COLO668 (cell line): ENCODE results near the gene TSHZ2.

Experiments used
- DNase-seq: peaks from one replicate; lab custom pipeline; 2025; ENCODE audit not compliant: unreplicated experiment; lab: John Stamatoyannopoulos, UW

The TSHZ2 gene

DNA sequence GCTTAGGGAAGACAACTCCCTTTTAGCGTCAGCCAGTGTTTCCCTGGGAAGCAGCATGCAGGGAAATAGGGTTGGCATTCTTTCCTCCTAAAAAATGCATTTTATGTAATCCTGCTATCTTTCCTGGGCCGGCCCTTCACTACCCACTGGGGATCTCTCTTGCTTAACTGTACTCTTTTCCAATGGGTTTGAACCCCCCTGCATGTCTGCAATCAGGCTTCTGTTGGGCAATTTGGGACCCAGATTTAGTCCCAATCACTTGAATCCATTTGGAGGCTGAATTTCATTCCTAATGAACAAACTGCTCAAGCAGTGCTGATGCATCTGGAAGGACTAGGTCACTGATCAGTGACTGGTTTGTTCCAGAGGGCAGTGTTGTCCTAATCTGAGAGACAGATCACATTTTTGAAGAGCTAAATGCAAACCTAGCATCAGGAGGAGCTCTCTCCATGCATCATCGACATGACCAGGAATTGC, 152.0 kb downstream of the TSHZ2 start:
- DNase-seq, result no peak

DNA sequence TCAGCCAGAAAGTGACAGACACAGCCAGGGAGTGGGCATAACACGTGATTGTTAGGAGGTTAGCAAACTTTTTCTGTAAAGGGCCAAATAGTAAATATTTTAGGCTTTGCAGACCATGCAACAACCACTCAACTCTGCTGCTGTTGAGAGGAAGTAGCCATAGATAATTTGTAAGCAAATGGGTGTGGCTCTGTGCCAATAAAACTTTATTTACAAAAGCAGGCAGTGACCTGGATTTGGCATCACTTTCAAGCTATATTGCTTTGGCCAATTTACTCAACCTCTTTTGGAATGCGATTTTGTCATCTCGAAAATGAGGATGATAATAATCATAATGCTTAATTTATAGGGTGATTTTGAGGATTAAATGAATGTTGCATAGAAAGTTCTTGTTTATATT, 152.6 kb downstream of the TSHZ2 start:
- no peak for DNase-seq

DNA sequence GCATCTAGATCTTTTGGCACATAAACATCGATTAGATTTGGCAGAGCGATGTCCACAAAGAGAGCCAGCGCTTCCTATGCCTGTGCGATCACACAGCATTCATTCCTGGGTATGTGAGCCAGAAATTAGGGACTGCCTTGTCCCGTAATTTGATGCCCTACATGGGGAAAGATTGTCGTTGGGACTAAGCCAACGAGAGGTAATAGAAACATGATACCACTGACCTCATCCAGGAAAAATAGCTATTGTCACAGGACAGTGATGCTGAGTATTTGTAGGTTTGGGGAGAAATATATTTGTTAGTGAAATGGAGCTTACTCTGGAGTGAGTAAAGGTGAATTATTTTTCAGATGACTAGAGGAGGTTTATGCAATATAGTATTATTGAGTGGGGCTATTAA, 154.0 kb downstream of the TSHZ2 start:
- DNase-seq, result peak; percentile 31

DNA sequence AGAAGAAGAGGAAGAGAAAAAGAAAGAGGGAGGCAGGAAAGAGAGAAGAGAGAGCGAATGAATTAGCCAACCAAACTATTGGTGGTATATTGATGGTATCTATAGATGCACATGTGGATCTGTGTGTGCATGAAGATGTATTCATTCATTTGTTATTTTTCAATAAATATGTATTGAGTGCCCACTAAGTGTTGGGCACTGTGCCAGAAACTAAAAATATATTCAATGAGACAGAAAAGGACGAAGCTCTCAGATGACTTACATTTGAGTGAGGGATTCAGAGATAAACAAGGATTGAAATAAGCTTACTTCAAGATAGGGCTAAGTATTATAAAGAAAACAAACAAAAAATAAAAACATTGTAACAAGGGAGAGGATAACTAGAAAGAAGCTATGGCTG, 154.9 kb downstream of the TSHZ2 start:
- DNase-seq, result no peak

DNA sequence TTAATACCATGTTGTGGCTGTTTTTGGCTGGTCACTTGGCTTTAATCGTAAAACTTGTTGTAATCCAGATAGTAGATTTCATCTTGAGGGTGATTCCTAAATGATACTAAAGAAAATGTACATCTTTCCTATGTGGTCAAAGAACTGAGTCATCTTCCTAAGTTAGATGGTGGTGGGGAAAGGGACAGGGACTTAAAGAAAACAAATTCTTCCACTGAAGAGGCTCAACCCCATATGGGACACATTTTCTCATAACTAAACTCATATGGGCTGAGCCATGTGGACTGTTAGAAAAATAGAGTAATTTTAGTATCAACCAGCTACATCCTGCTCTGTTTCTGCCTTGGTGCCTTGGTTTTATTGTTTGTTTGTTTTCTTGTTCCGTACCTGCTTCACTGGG, 155.8 kb downstream of the TSHZ2 start:
- DNase-seq, result no peak

DNA sequence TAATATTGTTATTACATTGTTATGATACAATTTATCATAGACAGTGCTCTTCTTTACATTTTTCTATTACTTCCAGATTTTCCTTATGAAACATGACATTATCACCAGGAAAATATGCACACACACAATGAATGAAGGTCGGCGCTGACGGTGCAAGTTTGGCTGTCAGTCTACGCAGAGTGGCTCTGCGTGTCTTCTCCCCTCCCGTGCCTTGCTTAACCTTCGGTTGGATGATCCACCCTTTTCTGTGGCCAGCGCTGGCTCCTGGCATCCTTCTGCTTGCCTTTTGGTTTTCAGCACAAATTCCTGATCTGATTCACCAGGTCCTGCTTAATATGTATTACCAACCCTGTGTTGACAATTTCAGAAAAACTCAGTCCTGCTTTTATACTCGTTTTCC, 157.4 kb downstream of the TSHZ2 start:
- no peak for DNase-seq

DNA sequence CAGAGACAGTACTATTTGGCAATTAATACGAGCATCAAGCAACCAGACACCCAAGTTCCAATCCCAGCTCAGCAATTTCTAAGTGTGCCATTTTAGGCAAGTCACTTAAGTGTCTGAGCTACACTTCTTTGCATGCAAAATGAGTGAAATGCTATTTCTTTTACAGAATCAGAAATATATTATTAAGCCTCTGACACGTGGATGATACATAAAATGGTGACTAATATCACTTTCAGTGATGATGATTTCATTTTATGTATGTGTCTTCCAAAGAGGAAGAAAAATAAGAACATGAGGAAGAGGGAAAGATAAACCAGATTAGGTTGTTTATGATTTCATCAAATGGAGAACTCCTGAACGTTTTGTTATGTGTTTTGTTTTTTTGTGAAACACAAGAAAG, 158.6 kb downstream of the TSHZ2 start:
- DNase-seq, result no peak

DNA sequence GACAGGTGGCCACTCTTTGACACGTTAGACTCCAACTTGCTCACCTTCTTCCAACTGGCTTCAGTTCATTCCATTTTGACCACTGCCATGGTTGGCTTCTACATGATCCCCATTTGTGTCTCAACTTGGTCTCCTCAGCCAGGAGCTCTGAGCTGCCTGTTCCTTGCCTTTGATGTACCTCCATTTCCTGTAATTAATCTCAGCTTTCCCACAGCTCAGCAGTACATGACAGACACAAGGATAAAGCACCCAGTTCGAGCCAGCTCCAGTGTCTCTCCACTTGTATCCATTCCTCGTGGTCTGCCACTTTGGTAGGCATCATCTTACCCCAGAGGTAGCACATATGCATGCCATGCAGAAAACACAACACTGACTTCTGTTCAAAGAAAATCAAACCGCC, 161.0 kb downstream of the TSHZ2 start:
- no peak for DNase-seq

DNA sequence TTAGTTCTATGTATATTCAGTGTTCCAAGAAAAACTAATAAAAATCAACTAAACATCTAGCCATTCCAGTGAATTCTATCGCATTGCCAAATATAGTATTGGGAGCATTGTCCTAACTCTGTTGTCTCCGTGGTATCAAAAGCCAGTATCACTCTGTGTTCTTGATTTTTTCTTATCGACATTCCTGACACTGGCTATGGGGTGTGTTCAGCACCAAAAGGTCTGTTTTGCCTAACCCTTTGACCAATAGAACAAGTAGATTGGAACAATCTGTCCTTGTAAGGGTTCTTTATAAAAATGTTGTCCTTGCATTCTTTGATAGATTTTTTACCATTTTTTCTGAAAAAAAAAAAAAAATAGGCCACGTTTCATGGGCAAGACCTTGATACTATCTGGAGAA, 161.5 kb downstream of the TSHZ2 start:
- no peak for DNase-seq

DNA sequence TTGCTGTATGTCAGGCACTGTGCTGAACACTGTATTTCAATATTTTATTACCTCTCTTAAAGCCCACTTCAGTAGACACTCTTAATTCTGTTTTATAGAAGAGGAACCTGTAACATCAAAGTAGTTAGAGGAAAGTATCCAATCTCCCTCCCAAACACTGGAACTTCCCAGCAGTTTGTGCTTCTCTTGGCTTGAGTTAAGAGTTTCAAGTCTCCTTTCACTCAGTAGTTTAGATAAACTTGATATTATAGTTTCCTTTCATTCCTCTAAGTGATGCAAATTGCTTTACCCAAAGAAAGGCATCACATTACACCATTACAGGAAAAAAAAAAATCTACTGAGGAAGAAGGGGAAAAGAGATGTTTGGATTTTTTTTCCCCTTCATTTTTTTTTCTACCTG, 164.3 kb downstream of the TSHZ2 start:
- no peak for DNase-seq

DNA sequence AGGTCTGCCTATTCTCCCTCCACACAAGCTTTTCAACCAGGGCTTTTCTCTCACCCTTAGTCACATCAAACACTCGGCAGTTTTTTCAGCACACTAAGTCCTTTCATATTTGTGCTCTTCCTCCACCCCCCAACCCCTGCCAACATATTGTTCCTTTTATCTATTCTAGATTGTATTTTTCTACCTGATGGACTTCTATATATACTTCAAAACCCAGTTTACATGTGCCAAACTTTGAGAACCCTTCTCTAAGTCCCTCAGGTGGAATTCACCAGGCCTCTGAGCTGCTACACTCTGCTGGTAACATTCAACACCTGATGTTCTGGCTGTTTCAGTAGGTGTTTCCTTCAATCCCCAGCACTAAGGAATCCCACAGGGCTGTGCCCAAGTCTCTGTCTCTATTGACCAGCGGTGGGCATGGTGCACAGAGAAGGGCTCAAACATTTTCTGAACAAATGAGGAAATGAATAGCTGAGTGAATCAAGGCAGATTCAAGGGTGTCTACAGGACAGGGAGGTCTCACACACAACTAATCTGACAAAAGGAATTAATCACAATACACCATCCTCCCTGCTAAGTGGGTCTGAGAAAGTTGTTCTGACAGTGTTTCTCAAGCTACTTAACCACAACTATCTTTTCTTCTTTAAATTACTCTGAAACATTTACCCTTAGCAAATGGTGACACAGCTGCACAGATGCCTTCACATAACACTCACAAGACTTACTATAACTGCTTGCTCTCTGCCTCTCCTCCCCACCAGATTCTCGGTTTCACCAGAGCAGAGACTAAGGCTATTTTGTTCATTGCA, 166.5 kb downstream of the TSHZ2 start:
- no peak for DNase-seq

DNA sequence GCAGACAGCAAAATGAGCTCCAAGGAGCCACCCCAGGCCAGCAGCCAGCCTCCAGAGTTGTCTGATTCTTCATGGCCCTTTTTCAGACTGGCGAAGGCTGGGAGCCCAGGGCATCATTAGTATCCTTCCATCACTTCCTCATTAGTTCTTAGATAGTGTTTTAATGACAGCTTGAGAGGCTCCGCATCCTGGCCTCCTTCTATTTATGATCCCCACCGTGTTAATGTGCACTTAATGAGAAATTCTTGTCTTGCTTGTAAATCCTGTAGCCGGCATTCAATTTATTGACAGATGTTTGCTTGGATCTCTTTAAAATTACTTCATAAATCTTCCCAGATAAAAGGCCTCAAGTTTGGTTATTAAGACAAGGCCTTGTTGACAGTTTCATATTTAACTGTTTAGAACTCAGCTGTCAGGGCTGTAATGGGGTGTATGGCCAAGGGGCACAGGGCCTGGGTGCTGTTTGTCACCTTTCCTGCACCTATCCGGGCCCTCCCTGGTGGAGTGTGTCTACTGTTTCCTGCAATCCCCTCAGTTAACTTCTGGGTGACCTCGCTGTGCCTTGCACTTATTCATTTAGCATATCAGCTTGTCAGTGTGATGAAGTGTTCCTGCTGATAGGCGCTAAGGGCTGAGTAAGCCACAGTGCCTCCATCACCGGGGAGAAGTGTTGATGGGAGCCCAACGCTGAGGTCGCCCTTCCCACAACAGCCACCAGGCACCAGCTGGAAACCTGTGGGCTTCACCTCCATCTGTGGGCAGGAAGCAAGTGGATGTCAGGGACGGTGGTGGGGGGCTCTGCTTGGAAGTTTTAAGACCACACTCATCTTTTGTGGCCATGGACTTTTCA, 169.3 kb downstream of the TSHZ2 start:
- no peak for DNase-seq

DNA sequence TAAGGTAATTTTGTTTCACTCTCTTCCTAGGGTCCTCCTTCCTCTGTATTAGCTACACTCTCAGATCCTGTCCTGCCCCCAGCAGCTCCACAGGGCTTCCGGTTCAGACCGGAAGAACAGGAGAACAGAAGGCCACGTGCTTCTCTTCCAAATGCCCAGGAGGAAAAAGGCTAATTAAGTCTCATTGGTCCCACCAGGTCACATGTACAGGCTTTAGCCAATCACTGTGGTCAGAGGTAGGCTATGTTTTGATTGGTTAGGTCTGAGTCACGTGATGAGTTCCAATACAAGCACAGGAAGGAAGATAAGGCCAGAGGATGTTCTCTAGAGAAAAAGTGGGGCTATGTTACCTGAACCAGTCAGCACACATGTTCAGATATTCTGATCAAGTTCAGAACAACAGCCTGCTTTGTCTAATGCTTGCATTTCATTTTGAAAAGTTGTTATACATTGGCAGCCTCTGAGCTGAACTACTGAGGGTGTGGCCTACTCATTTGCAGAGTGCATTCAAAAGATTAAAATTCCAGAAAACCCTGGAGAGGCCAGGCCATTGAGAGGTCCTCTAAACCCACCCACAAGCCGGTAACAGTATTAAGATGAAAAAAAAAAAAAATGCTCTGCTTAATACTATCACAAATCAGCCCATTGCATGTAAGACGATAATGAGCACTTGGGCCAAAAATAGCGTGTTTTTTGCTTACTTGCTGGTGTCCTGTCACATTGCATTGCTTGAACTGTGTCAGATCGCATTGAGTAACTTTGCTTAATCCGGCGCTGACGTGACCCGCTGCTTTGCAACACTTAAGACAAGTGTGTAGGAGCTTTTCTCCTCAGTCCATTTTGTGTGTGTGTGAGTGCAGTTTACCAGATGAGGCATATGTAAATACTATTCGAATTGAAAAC, 170.3 kb downstream of the TSHZ2 start:
- no peak for DNase-seq

DNA sequence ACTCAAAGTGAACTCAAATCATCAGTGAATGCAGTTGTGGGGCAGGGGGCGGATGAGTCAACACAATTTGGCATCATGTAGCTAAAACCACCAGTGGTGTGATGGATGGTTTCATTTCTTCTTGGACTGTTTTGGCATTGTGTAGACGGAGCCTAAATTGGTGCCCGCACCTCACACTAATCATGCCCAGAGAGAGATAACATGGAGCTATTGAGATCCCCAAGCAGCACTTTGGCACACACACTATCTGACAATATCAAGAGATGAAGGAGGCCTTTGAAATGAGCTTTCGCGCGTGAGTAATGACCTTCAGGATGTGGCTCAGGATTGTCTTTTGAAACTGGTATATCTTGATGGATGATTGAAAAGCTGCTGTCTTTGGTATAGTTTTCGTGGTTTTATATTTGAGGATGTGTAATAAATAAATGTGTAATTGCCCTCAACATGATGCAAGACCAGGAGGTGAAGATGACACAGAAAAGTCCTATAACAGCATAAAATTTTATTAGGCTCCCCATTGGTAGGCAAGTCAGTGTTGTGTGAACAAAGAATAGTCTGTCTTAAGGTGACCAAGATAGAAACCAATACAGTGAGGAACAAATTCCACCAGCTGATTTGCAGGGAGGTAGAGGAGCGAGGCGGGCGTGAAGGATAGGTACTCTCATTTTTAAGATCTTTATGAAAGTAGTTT, 174.2 kb downstream of the TSHZ2 start:
- no peak for DNase-seq

DNA sequence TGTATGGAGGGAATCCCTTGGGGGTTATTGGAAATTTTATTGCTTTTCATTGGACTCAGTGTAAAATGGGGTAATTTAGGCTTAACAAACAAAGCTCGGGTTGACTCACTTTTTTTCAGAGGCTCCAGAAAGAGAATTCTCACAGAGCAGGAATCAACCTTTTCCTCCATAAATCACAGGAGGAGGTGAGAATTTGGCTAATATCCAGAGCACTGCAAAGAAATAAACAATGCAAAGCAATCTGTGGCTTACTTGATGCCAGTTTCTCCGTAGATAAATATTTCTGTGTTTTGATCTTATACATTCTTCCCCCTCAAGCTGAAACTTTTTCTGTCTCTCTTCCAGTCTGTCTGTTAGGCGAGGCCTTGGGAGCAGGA, 176.6 kb downstream of the TSHZ2 start:
- DNase-seq, result no peak

DNA sequence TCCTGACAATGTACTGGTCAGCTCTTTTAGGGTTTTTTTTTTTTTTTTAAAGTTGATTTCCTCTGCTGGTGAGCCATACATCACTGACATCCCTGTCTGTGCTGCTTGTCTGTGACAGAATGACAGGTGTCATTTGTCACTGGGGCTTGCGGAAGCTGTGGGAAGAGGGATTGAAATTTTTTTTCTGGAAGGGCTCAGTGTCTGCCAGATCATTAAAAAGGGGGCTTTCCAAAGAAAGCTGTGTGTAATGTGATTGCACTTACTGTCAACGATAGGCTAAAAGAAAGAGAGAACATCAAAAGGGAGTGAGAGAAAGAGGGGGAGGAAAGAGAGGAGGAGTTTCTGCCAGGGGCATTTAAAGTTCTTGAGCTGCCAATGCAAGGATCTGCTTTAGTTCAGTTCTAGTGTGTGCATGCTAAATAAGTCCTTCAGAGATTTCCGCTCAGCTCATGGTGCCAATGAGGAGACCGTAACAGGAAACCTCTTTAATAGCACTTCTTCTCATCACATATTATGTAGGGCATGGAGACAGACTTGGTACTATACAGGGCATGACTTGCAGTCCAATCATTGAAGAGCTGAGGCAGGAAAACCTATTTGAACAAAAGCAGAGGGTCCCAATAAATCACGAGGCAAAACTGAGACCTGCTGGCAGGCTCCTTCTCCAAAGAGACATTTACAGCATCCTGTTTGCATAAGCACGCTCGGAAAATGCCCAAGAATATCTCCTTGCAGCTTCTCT, 177.2 kb downstream of the TSHZ2 start:
- no peak for DNase-seq

DNA sequence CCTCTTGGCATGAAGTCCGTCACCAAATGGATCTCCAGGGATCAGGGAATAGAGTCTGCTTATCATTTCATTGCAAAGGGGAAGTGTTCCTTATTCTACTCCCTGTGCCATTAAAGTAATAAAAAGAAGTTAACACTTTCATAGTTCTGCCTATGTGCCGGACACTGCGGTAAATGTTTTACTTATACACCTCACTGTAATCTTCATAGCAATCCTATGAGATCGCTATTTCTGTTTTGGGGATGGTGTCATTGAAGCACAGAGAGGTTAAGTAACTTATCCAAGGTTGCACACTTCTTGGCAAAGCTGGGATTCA, 177.7 kb downstream of the TSHZ2 start:
- no peak for DNase-seq

DNA sequence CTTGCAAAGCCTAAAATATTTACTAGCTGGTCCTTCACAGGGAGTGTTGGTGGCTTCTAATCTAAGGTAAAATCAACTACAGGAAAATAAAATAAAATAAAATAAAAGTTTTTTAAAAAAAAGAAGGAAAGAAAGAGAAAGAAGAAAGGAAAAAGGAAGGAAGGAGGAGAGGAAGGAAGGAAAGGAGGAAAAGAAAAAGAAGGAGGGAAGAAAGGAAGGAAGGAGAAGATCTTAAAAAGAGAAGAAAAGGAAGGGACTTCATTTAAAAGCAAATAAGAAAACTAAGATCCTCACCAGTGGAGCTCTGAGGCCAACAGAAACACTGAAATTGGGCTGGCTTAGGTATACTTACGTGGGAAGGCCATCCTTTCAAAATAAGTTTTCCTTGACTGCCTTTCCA, 178.4 kb downstream of the TSHZ2 start:
- no peak for DNase-seq

DNA sequence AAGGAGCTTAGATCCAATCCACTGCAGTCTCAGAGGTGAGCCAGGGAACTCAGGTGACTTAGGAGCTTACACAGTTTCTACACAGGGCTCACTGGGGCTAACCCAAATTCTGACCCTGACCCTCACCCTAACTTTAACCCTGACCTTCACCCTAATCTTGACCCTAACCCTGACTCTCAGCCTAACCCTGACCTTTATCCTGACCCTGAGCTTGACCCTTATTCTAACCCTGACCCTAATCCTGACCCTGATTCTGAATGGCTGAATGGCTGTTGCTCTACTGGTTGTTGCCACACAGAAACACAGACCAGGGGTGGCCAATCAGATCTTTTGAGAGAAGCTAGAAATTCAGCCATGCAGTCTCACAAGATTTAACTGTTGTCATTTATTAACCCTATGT, 180.1 kb downstream of the TSHZ2 start:
- no peak for DNase-seq

DNA sequence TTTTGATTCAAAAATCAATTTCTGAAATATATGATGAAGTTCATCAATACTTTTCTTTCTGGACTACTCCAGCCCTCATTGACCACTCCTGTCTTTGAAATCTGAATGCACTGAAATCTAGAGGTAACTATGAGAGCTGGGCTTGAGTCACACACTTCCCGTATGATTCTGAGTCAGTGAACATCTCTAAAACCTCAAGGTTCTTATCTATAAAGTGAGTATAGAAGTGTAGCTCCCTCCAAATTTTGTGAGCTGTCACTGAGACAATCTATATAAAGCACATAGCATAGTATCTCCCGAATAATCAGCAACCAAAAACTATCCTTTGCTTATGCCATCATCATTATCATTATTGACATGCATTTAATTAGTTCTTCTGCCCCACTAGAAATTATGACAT, 182.4 kb downstream of the TSHZ2 start:
- no peak for DNase-seq
